GM10248 (cell line): ENCODE results near the gene DAAM1.

ENCODE experiments used
- CTCF ChIA-PET: fragments of 300-600 bp; sonication (Branson Sonifier 250); formaldehyde crosslinking; extraction: SDS; loops from one replicate; lab custom pipeline; 2021; ENCODE audit warnings: antibody characterized with exemption; lab: Yijun Ruan, JAX
- POLR2A ChIA-PET: fragments of 350-650 bp; sonication (Branson Sonifier 250); formaldehyde crosslinking; extraction: SDS; loops from one replicate; lab custom pipeline; 2020; ENCODE audit warnings: antibody characterized with exemption; lab: Yijun Ruan, JAX
- DNase-seq: peaks from one replicate; pipeline ENCODE4 v3.0.0; 2012; ENCODE audit errors: extremely low spot score
- CTCF ChIP-seq: IDR thresholded peaks from 2 replicates; pipeline ENCODE4 v1.5.1; 2012; ENCODE audit warnings: mild to moderate bottlenecking, low read depth; ENCODE audit errors: extremely low read depth, missing control alignments, control extremely low read depth

The DAAM1 gene

GRCh38 chr14:59207506-59207933 is 19.1 kb downstream of the DAAM1 start:
- POLR2A ChIA-PET: no interaction called here
- DNase-seq: peak; percentile 34
- CTCF ChIA-PET: interaction anchor here (1.9 kb wide), 1 partner anchor 13 kb away, joined by 7 read pairs; no protein-coding TSS in a partner anchor
- no peak for TF ChIP-seq CTCF

GRCh38 chr14:59208224-59208814 is 19.9 kb downstream of the DAAM1 start:
- POLR2A ChIA-PET: no interaction called here
- DNase-seq: no peak
- CTCF ChIA-PET: interaction anchor here (1.9 kb wide), 1 partner anchor 12 kb away, joined by 7 read pairs; no protein-coding TSS in a partner anchor
- no peak for TF ChIP-seq CTCF

GRCh38 chr14:59208954-59209353 is 20.5 kb downstream of the DAAM1 start:
- no peak for TF ChIP-seq CTCF
- ChIA-PET CTCF (interaction anchor here (0.7 to 1.9 kb wide), 3 partner anchors 10 to 20 kb away, joined by 3 to 7 read pairs (median 4); partner anchors contain the start of gene DAAM1), POLR2A (no interaction called here)
- DNase-seq: no peak

DNA sequence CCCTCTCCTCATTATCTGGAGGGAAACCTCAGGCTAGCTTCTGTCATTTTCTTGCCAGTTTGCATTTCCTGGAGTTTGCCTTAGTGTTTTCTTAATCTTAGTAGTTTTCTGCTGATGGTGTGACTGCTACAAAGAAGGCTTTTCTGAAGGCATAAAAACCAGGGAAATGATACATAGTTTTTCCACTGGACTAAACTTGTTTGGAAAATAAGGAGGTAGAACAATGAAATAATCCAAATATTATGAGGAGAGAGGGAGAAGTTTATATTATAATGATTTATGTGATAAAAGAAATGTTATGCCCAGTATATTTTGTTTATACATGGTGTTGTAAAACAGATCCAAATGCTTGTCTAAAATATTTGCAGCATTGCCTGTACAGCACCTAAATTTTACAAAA is 22.2 kb downstream of the DAAM1 start:
- POLR2A ChIA-PET: interaction anchor here (1.5 kb wide), 1 partner anchor 21 kb away, joined by 3 read pairs; no protein-coding TSS in a partner anchor

GRCh38 chr14:59213368-59214315 is 25.2 kb downstream of the DAAM1 start:
- POLR2A ChIA-PET: no interaction called here
- CTCF ChIA-PET: interaction anchor here (1.2 to 2.1 kb wide), 3 partner anchors 25 to 93 kb away, joined by 3 to 4 read pairs (median 3); partner anchors contain the start of gene DAAM1
- no peak for TF ChIP-seq CTCF
- DNase-seq: no peak

More for the DNA sequence above, 22.2 kb downstream of the DAAM1 start:
- CTCF ChIA-PET: interaction anchor here (1.7 kb wide), 1 partner anchor 8 kb away, joined by 4 read pairs; no protein-coding TSS in a partner anchor
- DNase-seq: no peak
- no peak for TF ChIP-seq CTCF

GRCh38 chr14:59214702-59215302 is 26.3 kb downstream of the DAAM1 start:
- peak; percentile 20 for DNase-seq
- TF ChIP-seq CTCF: no peak
- POLR2A ChIA-PET: no interaction called here

More at GRCh38 chr14:59214702-59215302, 26.3 kb downstream of the DAAM1 start:
- CTCF ChIA-PET: no interaction called here
